NCI-H524 (cell line): ENCODE results near the gene DAGLA.
A peak's percentile ranks its signal among the peaks of the same experiment; 100 is the strongest.

ENCODE experiments used
- DNase-seq, 2 experiments: peaks; one replicate each; lab custom pipeline; 2025; lab: John Stamatoyannopoulos, UW

DAGLA gene

GRCh38 chr11:61780581-61781162 is 100.5 kb downstream of the DAGLA start:
- no peak for DNase-seq

GRCh38 chr11:61781585-61781984 is 101.4 kb downstream of the DAGLA start:
- DNase-seq = no peak

DNA sequence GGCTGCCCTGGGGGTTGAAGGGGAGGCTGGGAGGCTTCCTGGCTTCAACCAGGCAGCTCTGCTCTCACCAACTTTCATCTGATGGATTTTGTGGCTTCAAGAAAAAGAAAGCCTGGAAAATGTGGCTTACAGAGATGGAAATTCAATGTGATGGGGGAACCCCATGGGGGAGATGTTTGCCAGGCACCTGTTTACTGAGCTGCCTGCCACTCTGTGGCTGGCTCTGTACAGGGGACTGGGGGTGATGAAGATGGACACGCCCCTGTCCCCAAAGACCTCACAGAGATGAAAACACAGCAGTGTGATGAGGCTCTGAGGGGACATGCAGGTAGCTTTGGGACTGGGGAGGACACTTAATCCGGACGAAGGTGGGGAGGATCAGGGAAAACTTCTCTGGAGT is 102.1 kb downstream of the DAGLA start:
- no peak for DNase-seq

DNA sequence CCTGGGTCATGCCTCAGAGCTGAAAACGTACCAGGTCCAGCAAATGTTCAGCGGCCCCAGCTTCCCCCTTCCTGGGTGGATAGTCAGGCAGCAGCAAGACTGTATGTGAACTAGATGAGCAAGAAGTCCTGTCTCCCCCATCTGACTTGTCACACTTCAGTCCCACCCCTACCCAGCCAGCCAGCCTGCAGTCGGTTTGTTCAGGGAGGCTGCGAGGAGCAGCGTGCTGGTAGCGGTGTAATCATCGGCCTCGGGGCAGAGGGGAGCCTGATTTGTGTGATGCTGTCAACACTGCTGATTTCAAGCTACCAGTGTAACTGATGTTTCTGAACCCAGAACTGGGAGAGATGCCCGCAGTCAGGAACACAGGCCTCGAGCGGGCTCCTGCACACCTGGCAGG is 102.7 kb downstream of the DAGLA start:
- DNase-seq = no peak

- no peak for DNase-seq
Observed at GRCh38 chr11:61783717-61784505, 103.7 kb downstream of the DAGLA start.

GRCh38 chr11:61784506-61784805 is 104.3 kb downstream of the DAGLA start:
- DNase-seq = no peak

DNA sequence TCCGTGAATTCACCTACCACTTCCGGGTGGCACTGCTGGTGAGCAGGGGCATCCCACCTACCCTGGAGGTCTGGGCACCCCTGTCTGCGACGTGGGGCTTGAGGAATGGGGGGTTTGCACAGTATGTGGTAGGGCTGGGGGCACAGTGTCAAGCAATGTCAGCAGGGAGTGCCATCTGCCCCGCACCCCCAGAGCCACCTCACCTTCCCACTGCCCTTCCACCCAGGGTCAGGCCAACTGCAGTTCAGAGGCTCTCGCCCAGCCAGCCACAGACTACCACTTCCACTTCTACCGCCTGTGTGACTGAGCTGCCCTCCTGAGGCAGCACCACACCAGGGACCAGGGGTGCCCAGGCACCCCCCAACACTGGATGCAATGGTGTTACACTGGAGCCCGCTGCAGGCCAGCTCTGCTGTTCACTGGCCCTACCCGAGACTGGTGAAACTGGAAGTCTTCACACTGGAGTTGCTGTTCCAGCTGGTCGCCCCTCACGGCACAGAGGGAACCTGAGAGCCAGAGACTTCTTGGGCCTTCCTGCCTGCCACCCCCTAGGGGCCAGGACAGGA is 105.7 kb downstream of the DAGLA start:
- DNase-seq = no peak

DNA sequence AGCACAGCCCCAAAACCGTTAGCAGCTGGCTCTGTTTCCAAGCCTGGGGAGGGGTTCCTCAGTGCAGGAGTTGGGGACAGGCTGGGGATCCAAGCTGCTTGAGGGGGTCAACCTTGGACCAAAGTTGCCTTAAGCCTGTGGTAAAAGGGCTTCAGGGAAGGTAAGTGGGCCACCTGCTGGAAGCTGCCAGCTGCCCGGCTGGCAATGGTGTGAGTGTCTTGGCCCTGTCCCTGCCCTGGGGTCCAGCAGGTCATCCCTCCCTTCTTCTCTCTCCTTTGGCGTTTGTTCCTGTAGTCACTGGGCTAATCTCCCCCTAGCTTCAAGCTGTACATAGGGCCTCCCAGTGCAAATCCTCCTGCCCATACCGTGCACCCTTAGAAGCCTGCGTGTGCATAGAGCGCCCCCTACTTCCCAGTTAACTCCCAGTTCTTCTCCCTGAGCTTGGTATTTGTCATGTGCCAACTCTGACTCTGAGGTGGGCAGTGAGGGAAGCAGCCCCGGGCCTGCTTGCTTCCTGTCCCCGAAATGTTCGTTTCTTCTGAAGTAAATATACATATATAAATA is 107.8 kb downstream of the DAGLA start:
- DNase-seq = peak in 1 of 2 experiments; percentile 50

GRCh38 chr11:61791737-61792309 is 111.6 kb downstream of the DAGLA start:
- DNase-seq = peak; percentile 30 to 38

- peak; percentile 75 to 90 for DNase-seq
Observed at GRCh38 chr11:61792310-61793082, 112.3 kb downstream of the DAGLA start, which contains the start of the genes FEN1 and TMEM258. FEN1 (plus strand) TSS chr11:61792911; CDS start chr11:61795362, 2,451 bp downstream. TMEM258 (minus strand) TSS chr11:61792599; CDS start chr11:61792558, 41 bp downstream.

- DNase-seq = peak in 1 of 2 experiments; percentile 19
Observed at GRCh38 chr11:61793083-61793828, 113.1 kb downstream of the DAGLA start.

DNA sequence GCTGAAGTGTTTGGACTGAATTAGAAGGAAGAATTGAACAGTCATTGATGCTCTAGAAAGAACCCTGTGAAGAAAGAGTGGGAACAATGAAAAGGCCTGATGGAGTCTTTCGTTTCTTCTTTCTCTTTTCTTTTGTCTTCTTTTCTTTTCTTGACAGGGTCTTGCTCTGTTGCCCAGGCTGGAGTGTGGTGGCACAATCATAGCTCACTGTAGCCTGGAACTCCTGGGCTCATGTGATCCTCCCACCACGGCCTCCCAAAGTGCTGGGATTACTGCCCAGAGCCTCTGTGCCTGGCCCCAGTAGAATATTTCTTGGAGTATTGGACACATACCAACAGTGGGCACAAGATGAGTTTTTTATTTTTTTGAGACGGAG is 113.6 kb downstream of the DAGLA start:
- DNase-seq = no peak

DNA sequence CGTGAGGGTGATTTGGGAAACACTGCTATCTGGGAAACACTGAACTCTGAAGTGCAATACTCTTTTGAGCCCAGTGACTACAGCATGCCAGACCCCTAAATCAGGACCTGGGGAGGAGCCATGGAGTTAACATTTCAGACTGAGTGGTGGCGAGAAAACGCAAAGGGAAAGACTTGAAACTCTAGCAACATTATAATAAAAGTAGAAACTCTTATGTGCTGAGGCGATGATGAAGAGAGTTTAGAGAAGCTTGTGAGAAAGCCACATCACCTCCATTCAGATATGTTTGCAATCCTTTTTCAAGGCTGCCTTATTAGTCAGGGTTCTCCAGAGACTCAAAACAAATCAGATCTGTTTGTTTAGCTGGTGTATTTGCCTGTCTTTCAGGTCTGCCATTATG is 114.4 kb downstream of the DAGLA start:
- DNase-seq = no peak

- DNase-seq = no peak
Observed at GRCh38 chr11:61795459-61795858, 115.3 kb downstream of the DAGLA start.

DNA sequence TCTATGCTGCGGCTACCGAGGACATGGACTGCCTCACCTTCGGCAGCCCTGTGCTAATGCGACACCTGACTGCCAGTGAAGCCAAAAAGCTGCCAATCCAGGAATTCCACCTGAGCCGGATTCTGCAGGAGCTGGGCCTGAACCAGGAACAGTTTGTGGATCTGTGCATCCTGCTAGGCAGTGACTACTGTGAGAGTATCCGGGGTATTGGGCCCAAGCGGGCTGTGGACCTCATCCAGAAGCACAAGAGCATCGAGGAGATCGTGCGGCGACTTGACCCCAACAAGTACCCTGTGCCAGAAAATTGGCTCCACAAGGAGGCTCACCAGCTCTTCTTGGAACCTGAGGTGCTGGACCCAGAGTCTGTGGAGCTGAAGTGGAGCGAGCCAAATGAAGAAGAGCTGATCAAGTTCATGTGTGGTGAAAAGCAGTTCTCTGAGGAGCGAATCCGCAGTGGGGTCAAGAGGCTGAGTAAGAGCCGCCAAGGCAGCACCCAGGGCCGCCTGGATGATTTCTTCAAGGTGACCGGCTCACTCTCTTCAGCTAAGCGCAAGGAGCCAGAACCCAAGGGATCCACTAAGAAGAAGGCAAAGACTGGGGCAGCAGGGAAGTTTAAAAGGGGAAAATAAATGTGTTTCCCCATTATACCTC is 115.8 kb downstream of the DAGLA start:
- no peak for DNase-seq
